OCI-LY3 (cell line): ENCODE results near the gene TNIP1.

ENCODE experiments used
- H2AFZ ChIP-seq: fragments of 200-600, 300-600 bp; shearing (Covaris generic); 2 replicates; pipeline ENCODE4 v1.6.0; 2014; ENCODE audit warnings: antibody characterized with exemption, low read depth, low read length
- H3K27ac ChIP-seq: fragments of 200-600, 300-600 bp; sonication (generic); 2 replicates; pipeline ENCODE4 v1.5.1; 2014; ENCODE audit warnings: mild to moderate bottlenecking, low read length, moderate library complexity, mixed read lengths
- H3K27me3 ChIP-seq: fragments of 200-600, 300-600 bp; sonication (generic); 2 replicates; pipeline ENCODE4 v1.6.1; 2014; ENCODE audit warnings: low read depth, low read length, mixed read lengths
- H3K36me3 ChIP-seq: fragments of 200-600, 300-600 bp; sonication (generic); replicated peaks from 2 replicates; pipeline ENCODE3; 2014; ENCODE audit warnings: low read depth, low read length, mixed read lengths
- H3K4me1 ChIP-seq: fragments of 300-600, 200-600 bp; sonication (generic); 2 replicates; pipeline ENCODE4 v1.6.1; 2014; ENCODE audit warnings: low read length, mixed read lengths
- H3K4me2 ChIP-seq: fragments of 200-600, 300-600 bp; sonication (generic); 2 replicates; pipeline ENCODE4 v1.6.1; 2014; ENCODE audit warnings: low read length, mixed read lengths
- H3K4me3 ChIP-seq: fragments of 300-600, 200-600 bp; sonication (generic); 2 replicates; pipeline ENCODE4 v1.5.1; 2014; ENCODE audit warnings: antibody characterized with exemption, mild to moderate bottlenecking, low read length, moderate library complexity
- H3K79me2 ChIP-seq: fragments of 300-600, 200-600 bp; shearing (Covaris generic); 2 replicates; pipeline ENCODE4 v1.6.1; 2014; ENCODE audit warnings: mild to moderate bottlenecking, low read length, mixed read lengths
- H3K9ac ChIP-seq: fragments of 300-600, 200-600 bp; shearing (Covaris generic); 2 replicates; pipeline ENCODE4 v1.6.0; 2014; ENCODE audit warnings: mild to moderate bottlenecking, low read length, moderate library complexity
- H3K9me3 ChIP-seq: fragments of 200-600, 300-600 bp; shearing (Covaris generic); 2 replicates; pipeline ENCODE4 v1.6.1; 2014; ENCODE audit warnings: low read length, mixed read lengths; ENCODE audit not compliant: insufficient read depth
- H4K20me1 ChIP-seq: fragments of 200-600, 300-600 bp; sonication (generic); 2 replicates; pipeline ENCODE4 v1.6.1; 2016; ENCODE audit warnings: low read length, mixed read lengths; ENCODE audit not compliant: insufficient read depth
- EZH2phosphoT487 ChIP-seq: fragments of 200-600 bp; shearing (Covaris generic); IDR thresholded peaks from 2 replicates; pipeline ENCODE4 v1.6.1; 2018; ENCODE audit warnings: antibody characterized with exemption, mixed run types, low read depth
- TF ChIP-seq, protein P1 (sequence below): fragments of 200-600, 300-600 bp; sonication (generic); IDR thresholded peaks from 2 replicates; pipeline ENCODE4 v1.5.1; 2014; ENCODE audit warnings: antibody characterized with exemption, low read length, low read depth

Gene TNIP1

DNA sequence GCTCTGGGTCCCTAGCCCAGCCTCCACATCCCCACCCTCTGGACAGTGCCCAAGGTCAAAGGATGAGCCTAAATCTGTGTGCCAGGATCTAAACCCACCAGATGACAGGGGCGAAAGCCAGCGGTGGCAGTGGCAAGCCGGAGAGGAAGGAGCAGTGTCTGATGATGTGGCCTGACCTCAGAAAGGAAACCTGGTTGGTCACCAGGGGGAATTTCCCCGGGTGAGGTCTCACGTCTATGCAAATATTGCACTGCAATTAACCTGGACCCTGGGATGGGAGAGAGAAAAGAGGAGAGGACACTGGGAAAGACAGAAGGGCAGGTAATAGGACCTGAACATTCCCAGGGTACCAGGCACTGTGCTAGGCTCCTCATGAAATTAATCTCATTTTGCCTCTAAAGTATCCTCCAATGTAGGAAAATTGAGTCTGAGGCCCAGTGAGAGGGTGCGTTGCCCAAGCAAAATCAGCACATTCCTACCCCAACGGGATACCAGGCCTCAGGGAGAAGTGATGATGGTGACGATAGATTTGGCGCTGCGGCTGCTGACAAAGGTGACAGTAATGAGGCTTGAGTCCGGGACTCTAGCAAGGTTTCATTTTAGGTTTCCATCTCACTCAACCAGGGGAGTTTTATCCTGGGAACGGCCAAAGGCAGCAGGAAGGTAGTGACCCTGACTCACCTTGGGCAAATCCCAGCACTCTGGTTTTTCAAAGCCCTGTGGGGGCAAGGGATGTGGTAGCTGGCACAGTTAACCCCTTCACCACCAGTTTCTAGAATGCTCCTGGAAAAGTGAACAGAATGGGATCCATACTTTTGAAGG lies 13.4 kb upstream of the TNIP1 start:
- H3K4me1 ChIP-seq, result peaks cover 57% of the 10 kb centered on the region
- peak overlapping the region; percentile 75 for H3K4me3 ChIP-seq
- no peaks in the 10 kb centered on the region for H3K9me3 ChIP-seq
- no peak for TF ChIP-seq EZH2phosphoT487
- TF ChIP-seq, protein P1, sequence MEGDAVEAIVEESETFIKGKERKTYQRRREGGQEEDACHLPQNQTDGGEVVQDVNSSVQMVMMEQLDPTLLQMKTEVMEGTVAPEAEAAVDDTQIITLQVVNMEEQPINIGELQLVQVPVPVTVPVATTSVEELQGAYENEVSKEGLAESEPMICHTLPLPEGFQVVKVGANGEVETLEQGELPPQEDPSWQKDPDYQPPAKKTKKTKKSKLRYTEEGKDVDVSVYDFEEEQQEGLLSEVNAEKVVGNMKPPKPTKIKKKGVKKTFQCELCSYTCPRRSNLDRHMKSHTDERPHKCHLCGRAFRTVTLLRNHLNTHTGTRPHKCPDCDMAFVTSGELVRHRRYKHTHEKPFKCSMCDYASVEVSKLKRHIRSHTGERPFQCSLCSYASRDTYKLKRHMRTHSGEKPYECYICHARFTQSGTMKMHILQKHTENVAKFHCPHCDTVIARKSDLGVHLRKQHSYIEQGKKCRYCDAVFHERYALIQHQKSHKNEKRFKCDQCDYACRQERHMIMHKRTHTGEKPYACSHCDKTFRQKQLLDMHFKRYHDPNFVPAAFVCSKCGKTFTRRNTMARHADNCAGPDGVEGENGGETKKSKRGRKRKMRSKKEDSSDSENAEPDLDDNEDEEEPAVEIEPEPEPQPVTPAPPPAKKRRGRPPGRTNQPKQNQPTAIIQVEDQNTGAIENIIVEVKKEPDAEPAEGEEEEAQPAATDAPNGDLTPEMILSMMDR, result no peak
- no peaks in the 10 kb centered on the region for H4K20me1 ChIP-seq
- H2AFZ ChIP-seq, result no peak overlapping the region
- peak overlapping the region; percentile 93 for H3K4me2 ChIP-seq
- no peaks in the 10 kb centered on the region for H3K36me3 ChIP-seq
- peak overlapping the region; percentile 74 for H3K9ac ChIP-seq
- no peaks in the 10 kb centered on the region for H3K79me2 ChIP-seq
- peak overlapping the region; percentile 51 for H3K27ac ChIP-seq
- H3K27me3 ChIP-seq, result peaks cover 4% of the 10 kb centered on the region; the same call in 1 of the 2 replicates

DNA sequence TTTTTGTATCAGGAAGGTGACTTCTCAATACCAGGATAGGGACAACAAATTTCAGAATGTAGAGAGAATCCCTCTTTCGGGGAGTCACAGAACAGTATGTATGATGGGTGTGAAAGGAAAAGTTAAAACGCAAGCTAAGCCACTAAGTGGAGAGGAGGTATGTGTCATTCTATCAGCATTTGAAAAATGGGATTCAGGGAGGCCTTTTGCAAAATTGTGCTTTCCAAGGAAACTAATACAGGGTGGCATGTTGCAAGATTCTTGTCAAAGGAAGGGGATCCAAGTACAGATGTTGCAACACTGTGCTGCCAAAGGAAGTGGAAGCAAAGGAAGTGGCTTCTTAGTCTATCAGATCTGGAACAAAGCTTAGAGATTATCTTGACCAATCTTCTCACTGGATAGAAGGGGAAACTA lies 12.6 kb upstream of the TNIP1 start:
- H4K20me1 ChIP-seq, result no peaks in the 10 kb centered on the region
- H3K9ac ChIP-seq, result peak overlapping the region; percentile 74
- no peaks in the 10 kb centered on the region for H3K79me2 ChIP-seq
- H3K4me2 ChIP-seq, result peak overlapping the region; percentile 93
- H3K36me3 ChIP-seq, result no peaks in the 10 kb centered on the region
- peak overlapping the region; percentile 75 for H3K4me3 ChIP-seq
- no peak overlapping the region for H2AFZ ChIP-seq
- no peaks in the 10 kb centered on the region for H3K9me3 ChIP-seq
- H3K27ac ChIP-seq, result peak overlapping the region; percentile 51
- TF ChIP-seq EZH2phosphoT487, result no peak
- TF ChIP-seq, protein P1, result no peak
- peaks cover 52% of the 10 kb centered on the region for H3K4me1 ChIP-seq
- H3K27me3 ChIP-seq, result peaks cover 4% of the 10 kb centered on the region; the same call in 1 of the 2 replicates

DNA sequence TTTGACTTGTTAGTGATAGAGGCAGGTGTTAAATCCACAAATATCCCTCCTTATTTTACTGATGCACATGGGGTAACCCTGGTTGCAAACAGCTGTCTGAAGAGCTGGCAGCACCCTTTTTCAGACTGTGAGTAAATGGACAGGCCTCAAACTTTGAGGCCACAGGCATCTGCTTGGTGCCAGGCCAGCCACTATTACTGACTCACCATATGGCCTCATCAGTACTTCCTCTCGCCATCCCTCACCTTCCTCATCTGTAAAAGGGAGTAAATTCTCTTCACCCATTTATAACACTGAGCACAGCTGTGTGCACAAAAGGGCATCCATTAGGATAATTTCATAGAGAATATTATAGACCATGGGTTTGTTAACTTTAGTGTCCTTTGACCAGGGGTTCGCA lies 11.9 kb upstream of the TNIP1 start:
- H3K27ac ChIP-seq, result no peak overlapping the region
- H4K20me1 ChIP-seq, result no peaks in the 10 kb centered on the region
- peaks cover 45% of the 10 kb centered on the region for H3K4me1 ChIP-seq
- no peaks in the 10 kb centered on the region for H3K9me3 ChIP-seq
- H3K27me3 ChIP-seq, result peaks cover 4% of the 10 kb centered on the region; the same call in 1 of the 2 replicates
- no peaks in the 10 kb centered on the region for H3K79me2 ChIP-seq
- no peak for TF ChIP-seq EZH2phosphoT487
- TF ChIP-seq, protein P1, result no peak
- no peak overlapping the region for H2AFZ ChIP-seq
- peak overlapping the region; percentile 23 for H3K4me2 ChIP-seq
- H3K4me3 ChIP-seq, result no peak overlapping the region
- no peaks in the 10 kb centered on the region for H3K36me3 ChIP-seq
- H3K9ac ChIP-seq, result no peak overlapping the region

DNA sequence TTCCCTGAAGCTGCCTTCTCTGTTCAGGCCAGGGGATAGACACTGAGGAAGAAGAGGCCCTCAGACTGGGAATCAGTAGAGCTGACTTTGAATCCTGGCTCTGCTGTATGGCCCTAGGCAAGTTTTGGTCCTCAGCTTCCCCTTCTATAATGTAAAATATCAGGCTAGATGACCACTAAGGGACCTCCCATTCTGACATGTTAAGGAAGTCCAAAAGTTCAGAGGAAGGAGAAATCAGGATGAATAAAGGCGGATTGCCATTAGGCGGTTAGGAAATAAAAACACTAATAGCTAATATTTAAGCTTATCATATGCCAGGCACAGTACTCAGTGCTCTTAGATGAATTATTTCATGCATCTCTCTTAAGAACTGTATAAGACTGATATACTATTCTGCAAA lies 8.9 kb upstream of the TNIP1 start:
- Histone ChIP-seq H3K9ac (no peak overlapping the region), H3K4me2 (no peak overlapping the region), H3K4me3 (no peak overlapping the region), H3K36me3 (peaks cover 3% of the 10 kb centered on the region), H4K20me1 (no peaks in the 10 kb centered on the region), H3K4me1 (peaks cover 50% of the 10 kb centered on the region), H2AFZ (no peak overlapping the region), H3K79me2 (peaks cover 21% of the 10 kb centered on the region), H3K9me3 (no peaks in the 10 kb centered on the region), H3K27ac (no peak overlapping the region), H3K27me3 (peaks cover 4% of the 10 kb centered on the region; the same call in 1 of the 2 replicates)
- no peak for TF ChIP-seq EZH2phosphoT487
- TF ChIP-seq, protein P1, result no peak
